OCI-M1 (cell line): Measurements from ENCODE around the gene MESP1.

Source experiments
- DNase-seq: peaks from one replicate; lab custom pipeline; 2025; lab: John Stamatoyannopoulos, UW

MESP1 gene

GRCh38 chr15:89724621-89725020, 26.4 kb downstream of the MESP1 start:
- no peak for DNase-seq

- no peak for DNase-seq
Observed at GRCh38 chr15:89723031-89723430, 28.0 kb downstream of the MESP1 start.

- peak; percentile 11 for DNase-seq
Observed at GRCh38 chr15:89714775-89715174, 36.3 kb downstream of the MESP1 start.

- DNase-seq = no peak
Observed at GRCh38 chr15:89707577-89707976, 43.5 kb downstream of the MESP1 start.

- DNase-seq = no peak
Observed at GRCh38 chr15:89704411-89704810, 46.6 kb downstream of the MESP1 start.
